ENCODE results near the gene SPTBN1.

SPTBN1 gene

GRCh38 chr2:54704688-54705605 is 248.8 kb downstream of the SPTBN1 start:
- DNase-seq (ENCODE audit: low read depth): peak; percentile 58

DNA sequence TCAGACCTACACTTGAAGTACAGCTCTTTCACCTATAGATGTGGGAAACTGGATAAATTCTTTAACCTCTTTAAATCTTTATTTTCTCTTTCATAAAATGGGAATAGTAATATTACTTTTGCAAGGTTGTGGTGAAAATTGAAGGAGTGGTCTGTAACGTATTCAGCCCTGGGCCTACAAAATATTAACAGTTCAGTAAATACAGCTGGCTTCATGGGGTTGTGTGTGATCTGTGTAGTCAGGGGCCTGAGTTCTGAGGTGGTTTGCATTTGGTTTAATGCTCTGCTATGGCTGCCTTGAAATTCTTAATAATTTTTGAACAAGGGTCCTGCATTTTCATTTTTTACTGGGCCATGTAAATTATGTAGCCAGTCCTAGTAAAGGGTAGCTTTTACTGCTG is 250.5 kb downstream of the SPTBN1 start:
- DNase-seq (ENCODE audit: low read depth): no peak

- DNase-seq (ENCODE audit: low read depth): no peak
These were observed 252.6 kb downstream of the SPTBN1 start for GRCh38 chr2:54708584-54709335.

GRCh38 chr2:54709336-54709809 is 253.2 kb downstream of the SPTBN1 start:
- no peak for DNase-seq (ENCODE audit: low read depth)

DNA sequence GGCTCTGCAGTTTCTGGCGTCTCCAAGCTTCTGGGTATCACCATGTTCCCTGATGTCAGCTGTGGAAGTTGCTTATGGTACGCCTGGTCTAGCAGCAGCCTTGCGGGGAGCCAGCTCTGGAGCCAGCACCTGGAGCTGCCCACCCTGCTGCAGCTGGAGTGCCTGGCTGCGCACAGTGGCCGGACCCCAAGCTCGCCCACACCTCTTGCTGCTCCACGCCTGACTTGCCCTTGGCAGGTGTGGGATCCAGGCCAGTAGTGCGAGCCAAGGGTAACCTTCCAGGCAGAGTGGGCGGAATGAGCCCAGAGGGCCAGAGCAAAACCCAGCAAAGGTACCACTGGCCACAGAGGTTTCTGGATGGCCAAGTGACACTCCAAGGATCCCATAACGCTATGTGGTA is 254.1 kb downstream of the SPTBN1 start:
- no peak for DNase-seq (ENCODE audit: low read depth)

DNA sequence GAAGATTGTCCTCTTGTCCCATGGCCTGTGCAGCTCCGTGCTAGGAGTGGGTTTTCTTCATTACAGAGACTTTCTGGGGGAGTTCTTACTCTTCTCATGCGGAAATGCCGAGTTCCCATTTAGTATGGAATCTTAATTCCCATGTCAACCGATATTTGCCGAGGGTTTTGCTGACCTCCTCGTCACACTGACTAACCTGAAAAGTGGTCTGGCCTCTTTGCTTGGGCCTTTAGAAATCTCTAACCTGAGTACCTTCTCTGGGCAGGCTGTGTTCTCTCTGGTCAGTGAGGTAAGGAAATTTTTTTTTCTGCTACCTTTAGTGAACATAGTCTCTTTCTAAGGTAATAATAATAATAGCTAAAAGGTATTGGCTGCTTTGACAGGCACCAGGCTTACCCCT is 256.4 kb downstream of the SPTBN1 start:
- no peak for DNase-seq (ENCODE audit: low read depth)

- no peak for DNase-seq (ENCODE audit: low read depth)
These were observed 258.9 kb downstream of the SPTBN1 start for GRCh38 chr2:54714996-54715395.

DNA sequence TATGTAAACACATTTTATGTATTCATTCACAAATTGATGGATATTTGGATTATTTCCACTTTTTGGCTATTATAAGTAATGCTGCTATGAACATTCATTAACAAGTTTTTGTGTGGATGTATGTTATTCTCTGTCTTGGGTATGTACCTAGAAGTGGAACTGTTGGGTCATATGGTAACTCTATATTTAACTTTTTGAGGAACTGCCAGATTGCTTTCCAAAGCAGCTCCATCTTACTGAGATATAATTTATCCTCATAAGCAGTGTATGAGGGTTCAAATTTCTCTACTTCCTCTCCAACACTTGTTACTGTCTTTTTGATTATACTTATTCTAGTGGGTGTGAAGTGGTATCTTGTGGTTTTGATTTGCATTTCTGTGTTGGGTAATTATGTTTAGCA is 260.2 kb downstream of the SPTBN1 start:
- no peak for DNase-seq (ENCODE audit: low read depth)

- no peak for DNase-seq (ENCODE audit: low read depth)
These were observed 264.4 kb downstream of the SPTBN1 start for GRCh38 chr2:54720563-54720962.
